Measurements from ENCODE around the gene UBXN10. TPM values are rescaled to one million over a fixed set of nuclear protein-coding genes. Genes with fewer than 3 reads are reported as not detected.

UBXN10 gene
- total RNA-seq, 1 donor from 2014 or later = 0.04 TPM

DNA sequence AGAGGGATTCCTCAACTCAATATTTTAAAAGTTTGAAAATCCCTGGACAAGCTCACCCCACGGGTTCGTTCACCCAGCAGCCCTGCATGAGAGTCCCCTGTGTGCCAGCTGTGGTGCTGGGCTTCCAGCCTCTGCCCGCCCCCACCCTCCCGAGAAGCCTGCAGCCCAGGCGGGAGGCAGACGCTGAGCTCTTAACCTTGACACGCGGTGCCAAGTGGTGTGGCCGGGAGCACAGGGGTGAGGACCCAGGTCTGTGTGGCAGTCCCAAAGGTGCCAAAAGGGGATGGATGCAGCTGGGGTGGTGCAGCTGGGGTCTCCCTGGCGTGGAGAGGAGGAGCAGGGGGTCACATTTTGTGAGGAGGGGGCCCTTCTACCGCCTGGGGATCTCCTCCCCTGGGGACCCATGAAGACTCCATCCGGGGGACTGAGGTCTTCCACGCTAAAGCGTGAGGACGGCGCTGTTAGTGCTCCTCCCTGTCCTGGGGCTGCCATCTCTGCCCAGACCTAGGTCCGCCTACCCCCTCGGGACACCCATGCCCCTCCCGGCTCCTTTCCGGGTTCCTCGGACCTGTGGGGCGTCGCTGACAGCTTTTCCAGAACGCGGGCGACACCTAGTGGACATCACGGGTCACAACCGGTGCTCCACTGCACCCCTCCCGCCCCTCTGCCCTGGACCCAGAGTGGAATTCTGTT lies 33.8 kb upstream of the UBXN10 start:
- peak; percentile 85 for ATAC-seq

DNA sequence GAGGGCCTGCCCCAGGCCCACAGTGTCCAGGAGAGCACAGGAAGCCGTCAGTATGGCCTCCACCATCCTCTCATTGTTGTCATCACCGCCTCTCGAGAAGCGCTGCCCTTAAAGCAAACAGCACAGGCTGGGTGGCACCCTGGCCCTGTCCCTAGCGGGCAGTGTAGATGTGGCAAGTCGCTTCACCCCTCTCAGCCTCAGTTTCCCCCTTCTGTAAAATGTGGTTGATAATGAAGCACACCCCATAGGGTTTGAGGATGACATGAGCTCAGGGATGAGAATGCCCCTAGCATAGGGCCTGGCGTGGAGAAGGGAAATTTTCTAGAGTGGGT lies 33.3 kb upstream of the UBXN10 start:
- ATAC-seq = no peak

DNA sequence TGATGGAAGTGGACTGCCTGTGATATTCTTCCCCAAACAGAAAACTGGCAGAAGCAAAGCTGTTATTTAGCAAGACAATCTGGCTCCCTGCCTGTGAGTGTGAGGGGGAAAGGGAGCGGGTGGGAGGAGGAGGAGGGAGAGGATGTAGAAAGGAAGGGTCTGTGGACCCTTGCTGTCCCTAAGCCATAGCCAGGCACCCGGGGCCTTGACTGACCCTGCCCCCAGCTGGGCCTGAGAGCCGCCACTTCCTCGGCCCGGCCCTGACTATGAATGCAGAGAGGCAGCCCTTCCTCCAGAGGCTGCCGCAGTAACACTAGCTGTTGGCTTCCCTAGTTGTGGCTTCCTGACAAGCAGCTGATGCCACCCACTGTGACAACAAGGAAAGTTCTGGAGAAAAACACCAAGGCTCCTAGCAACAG lies 32.9 kb upstream of the UBXN10 start:
- no peak for ATAC-seq

DNA sequence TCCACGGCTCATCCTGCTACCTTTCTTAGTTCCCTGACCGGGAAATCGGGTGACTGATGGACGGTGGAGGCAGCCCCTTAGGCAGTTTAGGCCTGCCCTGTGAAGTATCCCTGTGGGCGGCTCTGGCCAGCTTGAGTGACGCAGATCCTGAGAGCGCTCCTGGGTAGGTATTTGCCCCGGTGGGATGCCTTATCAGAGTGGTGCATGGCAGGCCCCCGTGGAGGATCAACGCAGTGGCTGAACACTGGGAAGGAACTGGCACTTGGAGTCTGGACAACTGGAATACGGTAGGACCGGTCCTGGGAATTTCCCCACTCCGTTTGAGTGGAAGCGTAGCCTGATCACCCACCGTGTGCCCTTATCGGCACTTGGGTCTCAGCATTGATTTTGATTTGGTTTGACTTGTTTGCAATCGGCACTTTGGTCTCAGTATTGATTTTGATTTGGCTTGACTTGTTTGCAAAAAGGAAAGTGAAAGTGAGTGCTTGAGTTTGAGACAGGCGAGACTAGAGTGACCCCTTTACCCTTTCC lies 31.5 kb upstream of the UBXN10 start:
- ATAC-seq = no peak

DNA sequence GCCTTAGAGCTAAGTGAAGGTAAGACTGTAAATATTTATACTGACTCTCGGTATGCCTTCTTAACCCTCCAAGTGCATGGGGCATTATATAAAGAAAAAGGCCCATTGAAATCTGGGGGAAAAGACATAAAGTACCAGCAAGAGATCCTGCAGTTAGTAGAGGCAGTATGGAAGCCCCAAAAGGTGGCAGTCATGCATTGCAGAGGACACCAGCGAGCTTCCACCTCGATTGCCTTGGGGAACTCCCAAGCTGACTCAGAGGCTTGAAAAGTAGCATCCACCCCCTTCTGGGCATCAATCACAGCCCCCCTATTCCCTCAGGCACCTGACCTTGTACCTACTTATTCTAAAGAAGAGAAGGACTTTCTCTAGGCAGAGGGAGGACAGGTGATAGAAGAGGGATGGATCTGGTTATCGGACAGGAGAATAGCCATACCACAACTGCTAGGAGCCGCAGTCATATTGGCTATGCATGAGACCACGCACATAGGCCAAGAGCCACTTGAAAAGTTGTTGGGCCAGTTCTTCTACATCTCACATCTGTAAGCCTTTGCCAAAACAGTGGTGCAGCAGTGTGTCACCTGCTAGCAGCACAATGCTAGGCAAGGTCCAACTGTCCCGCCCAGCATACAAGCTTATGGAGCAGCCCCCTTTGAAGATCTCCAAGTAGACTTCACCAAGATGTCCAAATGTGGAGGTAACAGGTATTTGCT lies 27.4 kb upstream of the UBXN10 start:
- ATAC-seq = peak; percentile 55

DNA sequence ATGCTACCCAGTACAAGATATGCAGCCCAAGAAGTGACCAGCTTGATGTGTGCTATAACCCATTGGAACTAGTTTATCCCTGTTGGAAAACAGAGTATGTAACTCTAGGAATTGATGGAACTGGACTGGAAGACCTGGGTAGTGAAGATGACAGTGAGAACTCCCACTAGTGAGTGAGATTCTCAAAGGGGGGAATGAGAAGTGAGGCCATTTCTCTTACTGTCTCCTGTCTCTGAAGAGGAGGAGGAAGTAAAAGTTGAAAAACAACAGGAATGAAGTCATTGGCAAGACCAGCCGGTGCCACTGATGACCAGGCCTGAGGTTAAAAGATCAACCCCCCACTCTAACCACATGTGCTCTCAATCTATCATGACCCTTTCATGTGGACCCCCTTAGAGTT lies 25.9 kb upstream of the UBXN10 start:
- no peak for ATAC-seq

DNA sequence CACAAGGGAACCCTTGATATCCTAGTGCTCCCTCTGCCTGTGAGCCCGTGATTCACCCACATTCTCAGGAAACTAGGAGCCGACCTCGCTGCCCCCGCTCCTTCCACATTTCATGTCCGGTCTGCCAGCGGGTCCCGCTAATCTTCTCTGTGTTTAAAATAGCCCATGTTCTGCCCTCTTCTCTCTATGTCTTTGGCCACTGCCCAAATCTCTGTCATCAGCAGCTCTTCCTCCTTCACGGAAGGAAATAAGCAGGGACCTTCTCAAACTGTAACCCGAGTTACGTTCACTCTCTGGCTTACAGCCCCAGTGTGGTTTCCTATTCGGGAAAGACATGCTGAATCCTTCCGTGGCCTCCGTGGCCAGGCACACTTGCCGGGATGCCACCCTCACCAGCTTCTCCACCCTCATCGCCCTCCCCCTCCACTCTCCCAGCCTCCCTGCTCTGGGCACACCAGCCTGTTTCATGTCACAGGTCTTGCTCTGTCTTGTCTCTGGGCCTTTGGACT lies 21.1 kb upstream of the UBXN10 start:
- no peak for ATAC-seq

DNA sequence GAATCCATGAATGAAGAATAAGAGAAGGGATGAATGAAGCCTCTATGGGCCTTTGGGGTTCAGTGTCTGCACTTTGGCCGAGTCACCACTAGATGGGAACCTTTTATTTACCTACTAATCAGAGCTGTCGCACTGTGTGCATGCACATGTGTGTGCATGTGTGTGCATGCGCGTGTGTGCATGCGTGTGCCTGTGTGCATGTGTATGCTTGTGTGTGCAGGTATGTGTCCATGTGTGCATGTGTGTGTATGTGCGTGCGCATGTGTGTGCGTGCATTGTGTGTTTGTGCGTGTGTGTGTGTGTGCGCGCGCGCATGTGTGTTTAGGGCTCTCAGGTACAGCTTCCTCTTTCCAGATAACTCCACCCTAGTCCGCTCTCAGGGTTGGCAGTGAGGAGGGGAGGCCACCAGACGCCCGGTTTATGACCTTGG lies 20.4 kb upstream of the UBXN10 start:
- peak; percentile 55 for ATAC-seq

DNA sequence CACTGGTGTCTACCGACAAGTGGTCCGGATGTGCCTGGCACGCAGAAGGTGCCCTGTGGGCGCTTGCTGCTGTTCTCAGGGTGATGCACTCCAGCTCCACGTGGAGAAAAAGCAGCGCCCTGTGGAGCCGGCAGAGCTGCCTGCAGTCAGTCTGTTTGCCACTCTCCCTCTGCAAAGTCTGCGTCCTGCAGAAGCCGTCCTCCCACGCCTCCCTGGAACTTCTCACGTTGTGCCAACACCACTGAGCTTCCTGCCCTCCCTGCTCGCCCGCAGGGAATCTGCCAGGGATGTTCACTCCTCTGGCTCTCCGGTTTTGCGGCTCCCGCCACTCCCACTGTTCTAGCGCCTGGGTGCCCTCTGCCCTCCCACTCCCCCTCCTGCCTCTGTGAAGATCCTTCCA lies 19.8 kb upstream of the UBXN10 start:
- ATAC-seq = peak; percentile 12

DNA sequence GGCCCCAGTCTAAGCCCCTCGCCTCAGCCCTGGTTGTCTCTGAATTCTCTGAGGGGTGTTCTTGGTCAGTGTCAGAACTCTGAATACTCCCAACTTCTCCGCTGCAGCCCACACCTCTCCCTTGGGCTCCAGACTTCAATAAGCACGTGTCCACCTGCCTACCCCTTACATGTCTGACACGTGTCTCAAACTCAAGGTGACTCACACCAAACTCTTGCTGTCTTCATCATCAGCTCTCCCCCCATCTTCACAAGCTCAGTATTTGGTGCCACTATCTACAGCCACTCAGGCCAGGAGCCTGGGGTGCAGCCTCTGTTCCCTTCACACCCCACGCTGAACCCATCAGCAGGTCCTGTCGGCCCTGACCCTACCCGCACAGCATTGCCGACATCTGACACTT lies 18.8 kb upstream of the UBXN10 start:
- no peak for ATAC-seq

DNA sequence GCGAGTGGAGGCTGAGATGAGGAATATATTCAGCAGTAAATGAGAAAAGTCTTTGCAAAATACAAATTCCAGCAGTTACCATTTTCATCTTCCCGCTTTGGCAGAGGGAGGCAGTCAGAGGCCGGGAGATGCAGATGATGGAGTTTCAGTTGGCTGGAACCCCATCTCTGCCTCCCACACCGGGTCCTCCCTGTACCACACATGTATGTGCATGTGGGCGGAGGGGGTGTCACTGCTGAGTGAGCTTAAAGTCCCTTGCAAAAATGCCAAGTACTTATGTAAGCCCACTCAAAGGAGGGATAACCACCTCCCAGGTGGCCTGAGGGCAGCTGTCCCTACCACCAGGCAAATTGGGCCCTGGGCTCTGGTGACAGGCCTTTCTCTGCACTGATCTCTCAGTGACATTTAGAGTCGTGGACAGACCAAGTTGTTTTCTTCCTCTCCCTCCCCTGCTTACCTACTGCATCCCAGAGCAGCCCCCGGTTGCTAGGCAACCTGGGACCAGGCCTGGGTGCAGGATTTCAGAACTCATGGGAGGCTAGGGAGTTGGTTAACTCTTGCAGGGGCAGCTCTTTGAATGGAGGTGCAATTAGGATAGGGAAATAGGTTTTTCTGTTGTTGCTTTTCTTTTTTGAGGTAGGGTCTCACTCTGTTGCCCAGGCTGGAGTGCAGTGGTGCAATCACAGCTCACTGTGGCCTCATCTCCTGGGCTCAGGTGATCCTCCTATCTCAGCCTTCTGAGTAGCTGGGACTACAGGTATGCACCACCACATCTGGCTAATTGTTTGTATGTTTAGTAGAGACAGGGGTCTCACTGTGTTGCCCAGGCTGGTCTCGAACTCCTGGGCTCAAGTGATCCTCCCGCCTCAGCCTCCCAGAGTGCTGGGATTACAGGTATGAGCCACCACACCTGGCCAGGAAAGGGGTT lies 17.1 kb upstream of the UBXN10 start:
- no peak for ATAC-seq

DNA sequence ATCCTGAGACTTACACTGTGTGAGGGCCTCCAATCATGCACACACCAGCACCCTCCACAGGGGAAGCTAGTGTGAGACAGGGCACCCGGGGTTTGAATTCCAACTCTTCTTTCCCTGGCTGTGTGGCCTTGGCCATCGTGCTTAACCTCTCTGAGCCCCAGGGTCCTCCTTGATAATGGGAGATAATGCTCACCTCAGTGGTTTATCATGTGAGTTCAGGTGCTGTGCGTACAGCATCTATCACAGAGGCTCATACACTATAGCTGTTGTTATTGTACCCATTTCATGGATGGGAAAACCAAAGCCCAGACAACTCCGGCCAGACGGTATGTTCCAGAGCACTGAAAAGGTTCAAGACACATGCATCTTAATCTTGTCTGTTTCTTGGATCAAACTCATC lies 16.0 kb upstream of the UBXN10 start:
- no peak for ATAC-seq

DNA sequence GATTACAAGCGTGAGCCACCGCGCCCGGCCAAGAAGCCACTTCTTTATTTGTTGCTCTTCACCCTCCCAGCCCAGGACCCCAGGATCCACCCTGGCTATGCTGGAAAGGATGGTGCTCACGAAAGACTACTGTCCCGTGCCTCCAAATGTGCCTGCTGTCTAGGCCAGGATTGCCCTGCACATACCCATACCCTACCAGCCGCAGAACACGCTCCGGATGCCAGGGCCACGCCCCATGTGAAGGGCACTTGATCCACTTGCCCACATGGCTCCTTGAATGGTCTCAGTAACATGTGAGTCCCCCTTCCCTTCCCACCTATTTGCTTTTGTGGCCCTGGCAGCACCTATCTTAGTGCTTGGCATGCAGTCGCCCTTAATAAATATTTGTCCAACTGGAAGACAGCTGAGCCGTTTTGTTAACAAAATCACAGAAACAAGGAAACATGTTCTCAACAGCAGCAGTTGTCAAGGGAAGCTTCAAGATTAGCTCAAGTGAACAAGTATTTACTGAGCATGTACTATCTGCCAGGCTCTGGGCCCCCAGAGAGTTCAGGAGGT lies 13.8 kb upstream of the UBXN10 start:
- no peak for ATAC-seq

DNA sequence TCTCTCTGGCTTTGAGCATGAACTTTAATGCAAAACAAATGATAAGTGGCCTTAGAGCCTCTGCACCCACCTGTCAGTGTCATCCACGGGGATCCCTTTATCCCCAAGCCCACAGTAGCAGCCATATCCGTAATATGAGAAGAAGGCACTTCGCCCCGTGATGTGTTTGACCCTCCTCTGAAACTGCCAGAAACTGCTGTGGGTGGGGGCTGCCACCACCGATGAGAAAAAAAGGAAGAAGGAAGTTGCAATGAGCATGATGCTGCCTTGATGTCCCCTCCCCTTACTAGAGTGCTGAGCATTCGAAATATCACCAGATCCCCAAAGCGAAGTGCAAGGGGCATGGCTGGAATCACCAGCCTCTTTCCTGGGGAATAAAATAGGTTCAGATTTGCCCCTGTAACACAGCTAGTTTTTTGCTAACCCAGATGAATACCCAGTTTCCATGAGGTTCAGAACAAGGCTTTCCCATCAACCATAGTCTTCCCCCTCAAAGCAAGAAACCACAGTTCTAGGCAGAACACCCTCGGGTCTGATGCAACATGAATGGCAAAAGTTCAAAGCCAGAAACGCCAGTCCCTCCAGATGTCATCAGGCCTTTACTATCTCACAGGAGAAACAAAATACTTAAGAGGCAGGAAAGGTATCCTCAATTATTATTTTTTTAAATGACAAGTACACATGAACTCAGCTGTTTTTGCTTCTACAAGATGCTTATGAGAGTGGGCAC lies 10.8 kb upstream of the UBXN10 start:
- no peak for ATAC-seq

DNA sequence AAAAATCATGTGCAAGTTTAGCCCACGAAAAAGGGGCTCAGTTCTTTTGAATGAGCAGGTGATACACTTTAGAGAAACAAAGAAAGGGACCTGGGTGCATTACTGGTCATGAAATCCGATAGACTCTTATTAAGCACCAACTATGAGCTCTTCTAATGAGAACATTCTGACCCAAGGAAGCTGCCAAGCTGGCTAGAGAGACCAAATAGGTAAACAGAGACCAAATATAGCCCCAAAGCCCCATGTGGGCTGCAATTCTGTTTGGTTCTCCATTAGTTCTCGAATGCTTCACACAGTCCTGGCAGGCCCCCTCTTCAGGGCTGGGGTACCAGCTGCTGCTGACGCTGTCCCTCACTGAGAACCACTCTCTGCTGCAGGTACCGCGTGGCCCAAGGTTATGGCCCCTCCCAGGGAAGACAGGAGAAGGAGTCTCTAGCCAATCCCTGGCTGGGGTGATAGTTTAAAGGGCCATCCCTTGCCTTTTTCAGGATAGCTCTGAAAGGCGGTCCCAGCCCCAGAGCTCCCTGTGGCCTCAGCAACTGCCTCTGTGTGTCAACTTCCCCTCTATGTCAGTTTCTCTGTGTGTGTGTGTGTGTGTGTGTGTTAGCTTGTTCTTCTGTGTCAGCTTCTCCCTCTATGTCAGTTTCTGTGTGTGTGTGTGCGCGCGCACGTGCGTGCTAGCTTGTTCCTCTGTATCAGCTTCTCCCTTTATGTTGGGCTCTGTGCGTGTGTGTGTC lies 7.1 kb upstream of the UBXN10 start:
- no peak for ATAC-seq

DNA sequence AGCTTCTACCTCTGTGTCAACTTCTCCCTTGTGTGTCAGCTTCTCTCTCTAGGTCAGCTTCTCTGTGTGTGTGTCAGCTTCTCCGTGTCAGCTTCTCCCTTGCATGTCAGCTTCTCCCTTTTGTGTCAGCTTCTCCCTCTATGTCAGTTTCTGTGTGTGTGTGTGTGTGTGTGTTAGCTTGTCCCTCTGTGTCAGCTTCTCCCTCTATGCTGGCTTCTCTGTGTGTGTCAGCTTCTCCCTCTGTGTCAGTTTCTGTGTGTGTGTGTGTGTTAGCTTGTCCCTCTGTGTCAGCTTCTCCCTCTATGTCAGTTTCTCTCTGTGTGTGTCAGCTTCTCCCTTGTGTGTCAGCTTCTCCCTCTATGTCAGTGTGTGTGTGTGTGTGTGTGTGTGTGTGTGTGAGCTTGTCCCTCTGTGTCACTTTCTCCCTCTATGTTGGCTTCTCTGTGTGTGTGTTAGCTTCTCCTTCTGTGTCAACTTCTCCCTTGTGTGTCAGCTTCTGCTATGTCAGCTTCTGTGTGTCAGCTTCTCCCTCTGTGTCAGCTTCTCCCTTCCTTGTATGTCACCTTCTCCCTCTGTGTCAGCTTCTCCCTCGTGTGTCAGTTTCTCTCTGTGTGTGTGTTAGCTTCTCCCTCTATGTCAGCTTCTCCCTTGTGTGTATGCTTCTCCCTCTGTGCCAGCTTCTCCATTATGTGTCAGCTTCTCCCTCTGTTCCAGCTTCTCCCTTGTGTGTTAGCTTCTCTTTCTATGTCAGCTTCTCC lies 6.3 kb upstream of the UBXN10 start:
- ATAC-seq = no peak

DNA sequence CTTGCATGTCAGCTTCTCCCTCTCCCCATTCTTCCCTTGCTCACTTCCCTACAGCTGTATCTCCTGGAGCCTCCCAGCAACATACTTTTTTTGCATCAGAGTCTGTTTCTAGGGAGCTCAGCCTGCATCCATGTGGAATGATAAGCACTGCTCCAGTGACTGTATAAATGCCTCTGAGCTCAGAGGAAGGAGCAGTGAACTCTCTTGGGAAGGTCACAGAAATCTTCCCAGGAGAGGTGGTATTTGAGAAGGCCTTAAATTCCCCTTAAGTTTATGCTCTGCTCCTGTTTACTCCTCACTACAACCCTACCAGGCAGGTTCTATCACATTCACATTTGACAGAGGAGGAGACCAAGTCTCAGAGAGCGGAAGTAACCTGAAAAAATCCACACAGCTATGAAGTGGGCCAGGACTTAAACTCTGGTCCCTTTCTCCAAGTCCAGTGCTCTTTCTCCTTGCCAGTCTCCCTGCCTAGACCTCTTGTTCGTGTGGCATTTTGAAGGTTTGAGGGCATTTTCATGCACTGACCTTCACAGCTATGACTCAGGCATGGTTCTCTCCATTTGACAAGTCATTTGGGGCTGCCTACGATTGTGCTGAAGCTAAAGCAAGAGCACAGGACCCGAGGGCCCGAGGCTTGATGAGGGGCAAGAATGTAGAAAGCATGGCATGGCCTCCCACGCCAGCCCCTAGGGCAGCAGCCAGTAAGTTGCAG lies 5.6 kb upstream of the UBXN10 start:
- ATAC-seq = no peak

DNA sequence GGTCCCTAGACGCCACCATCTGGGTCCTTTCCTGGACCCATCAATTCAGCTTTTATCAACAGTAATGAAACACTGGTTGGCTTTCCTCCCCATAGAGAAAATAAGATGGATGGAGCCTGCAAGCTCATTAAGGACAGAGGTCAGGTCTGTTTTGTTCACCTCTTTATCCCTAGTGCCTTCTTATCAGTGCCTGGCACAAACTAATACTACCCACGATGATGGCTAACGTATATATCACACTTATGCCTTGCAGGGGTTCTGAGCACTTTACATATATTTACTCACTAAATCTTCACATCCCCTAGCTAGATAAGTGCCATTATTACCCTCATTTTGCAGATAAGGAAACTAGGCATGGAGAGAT lies 5.1 kb upstream of the UBXN10 start:
- ATAC-seq = no peak

DNA sequence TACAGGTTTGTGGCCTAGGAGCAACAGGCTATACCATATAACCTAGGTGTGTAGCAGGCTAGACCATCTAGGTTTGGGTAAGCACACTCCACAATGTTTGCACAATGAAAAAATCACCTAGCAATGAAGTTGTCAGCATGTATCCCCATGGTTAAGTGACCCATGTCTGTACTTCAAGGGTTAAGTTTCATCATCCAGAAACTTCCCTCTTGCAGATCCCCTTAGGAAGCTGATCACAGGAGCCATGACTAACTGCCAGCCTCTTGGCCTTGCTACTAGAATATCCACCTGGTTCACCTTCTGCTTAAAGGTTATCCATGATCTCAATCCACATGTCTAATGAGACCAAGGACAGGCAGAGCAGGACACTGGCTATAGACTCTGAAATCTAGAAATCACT lies 3.5 kb upstream of the UBXN10 start:
- no peak for ATAC-seq

DNA sequence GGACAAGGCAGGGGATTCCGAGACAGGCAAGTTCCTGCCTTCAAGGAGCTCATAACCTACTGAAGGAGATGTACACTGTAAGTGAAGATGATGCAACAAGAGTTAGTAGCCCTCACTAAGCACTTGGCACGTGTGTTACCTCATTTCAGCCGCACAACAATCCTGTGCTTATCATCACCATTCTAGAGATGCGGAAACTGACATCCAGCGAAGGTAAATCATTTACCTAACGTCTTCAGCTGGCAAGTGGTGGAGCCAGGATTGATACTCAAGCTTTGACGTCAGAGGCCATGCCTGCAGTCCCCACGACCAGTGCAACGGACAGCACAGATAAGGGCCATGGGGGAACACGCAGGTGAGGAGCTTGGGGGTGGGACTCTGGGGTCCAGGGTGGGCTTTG lies 2.9 kb upstream of the UBXN10 start:
- no peak for ATAC-seq
